ENCODE results near the gene MPRIP. TPM values are rescaled to one million over a fixed set of nuclear protein-coding genes. Genes with fewer than 3 reads are reported as not detected.
"Not testable (repeated sequence)": the region's sequence is repeated elsewhere in the genome, so short reads cannot be mapped to it uniquely, and the experiment has no call there.

The MPRIP gene
- total RNA-seq, 4 donors from 2014 or later: 141 to 305 (median 291) TPM

GRCh38 chr17:17131839-17132238, 89.6 kb downstream of the MPRIP start:
- H3K27ac ChIP-seq: no peak overlapping the region
- H3K4me1 ChIP-seq: peaks cover 0 to 6% (median 0%) of the 10 kb centered on the region in 4 donors
- peaks cover 0 to 100% (median 0%) of the 10 kb centered on the region in 3 donors for H3K36me3 ChIP-seq
- no peak overlapping the region for H3K4me3 ChIP-seq
- TF ChIP-seq CTCF (IDR thresholded peaks at IDR 0.05): no peak
- TF ChIP-seq POLR2A (IDR thresholded peaks at IDR 0.05): no peak
- no peak for DNase-seq
- no peaks in the 10 kb centered on the region for H3K9me3 ChIP-seq
- H3K27me3 ChIP-seq: no peaks in the 10 kb centered on the region

- no peak for DNase-seq
- H3K4me1 ChIP-seq: no peaks in the 10 kb centered on the region
- H3K36me3 ChIP-seq: peaks cover 0 to 100% (median 0%) of the 10 kb centered on the region in 3 donors
- no peak for TF ChIP-seq POLR2A (IDR thresholded peaks at IDR 0.05)
- no peaks in the 10 kb centered on the region for H3K9me3 ChIP-seq
- no peak overlapping the region for H3K4me3 ChIP-seq
- H3K27me3 ChIP-seq: no peaks in the 10 kb centered on the region
- H3K27ac ChIP-seq: no peak overlapping the region
These were observed 90.5 kb downstream of the MPRIP start for GRCh38 chr17:17132746-17133145.

- Histone ChIP-seq H3K27me3 (no peaks in the 10 kb centered on the region), H3K4me3 (no peak overlapping the region), H3K36me3 (peaks cover 0 to 100% (median 0%) of the 10 kb centered on the region in 3 donors), H3K27ac (no peak overlapping the region), H3K4me1 (no peaks in the 10 kb centered on the region), H3K9me3 (no peaks in the 10 kb centered on the region)
- DNase-seq: no peak
- no peak for TF ChIP-seq POLR2A (IDR thresholded peaks at IDR 0.05)
- TF ChIP-seq CTCF (IDR thresholded peaks at IDR 0.05): no peak
These were observed 92.0 kb downstream of the MPRIP start for GRCh38 chr17:17134051-17134956.

- DNase-seq: no peak
- Histone ChIP-seq H3K4me1 (no peaks in the 10 kb centered on the region), H3K9me3 (no peaks in the 10 kb centered on the region), H3K27me3 (no peaks in the 10 kb centered on the region), H3K27ac (no peak overlapping the region), H3K4me3 (no peak overlapping the region), H3K36me3 (peaks cover 0 to 100% (median 0%) of the 10 kb centered on the region in 3 donors)
- TF ChIP-seq CTCF (IDR thresholded peaks at IDR 0.05): no peak
- no peak for TF ChIP-seq POLR2A (IDR thresholded peaks at IDR 0.05)
These were observed 92.7 kb downstream of the MPRIP start for GRCh38 chr17:17134957-17135333.

GRCh38 chr17:17136221-17136620, 94.0 kb downstream of the MPRIP start:
- not testable (repeated sequence) for H3K27ac ChIP-seq, H3K27me3 ChIP-seq, DNase-seq, H3K4me3 ChIP-seq, H3K9me3 ChIP-seq, H3K4me1 ChIP-seq
- H3K36me3 ChIP-seq: peaks cover 0 to 100% (median 0%) of the 10 kb centered on the region in 3 donors

GRCh38 chr17:17137731-17138585, 95.7 kb downstream of the MPRIP start:
- Histone ChIP-seq H3K27me3 (no peaks in the 10 kb centered on the region), H3K9me3 (no peaks in the 10 kb centered on the region), H3K27ac (no peak overlapping the region), H3K4me1 (no peaks in the 10 kb centered on the region), H3K36me3 (peaks cover 0 to 100% (median 0%) of the 10 kb centered on the region in 3 donors), H3K4me3 (no peak overlapping the region)
- TF ChIP-seq CTCF (IDR thresholded peaks at IDR 0.05) (no peak), POLR2A (IDR thresholded peaks at IDR 0.05) (no peak)
- DNase-seq: no peak

All from Peyer's patch (tissue), 4 donors.